IMR-90 (cell line): ENCODE results near the gene GPR15LG.

ENCODE experiments used
- POLR2A ChIP-seq: IDR thresholded peaks from 2 replicates; pipeline ENCODE4 v1.6.1; 2012; ENCODE audit warnings: mild to moderate bottlenecking, low read depth, low read length
- TF ChIP-seq, protein P1 (sequence below): conservative IDR thresholded peaks from 2 replicates; pipeline ENCODE4 v1.5.1; 2012; ENCODE audit warnings: mild to moderate bottlenecking, low read depth, low read length, improper control_type of control experiment

DNA sequence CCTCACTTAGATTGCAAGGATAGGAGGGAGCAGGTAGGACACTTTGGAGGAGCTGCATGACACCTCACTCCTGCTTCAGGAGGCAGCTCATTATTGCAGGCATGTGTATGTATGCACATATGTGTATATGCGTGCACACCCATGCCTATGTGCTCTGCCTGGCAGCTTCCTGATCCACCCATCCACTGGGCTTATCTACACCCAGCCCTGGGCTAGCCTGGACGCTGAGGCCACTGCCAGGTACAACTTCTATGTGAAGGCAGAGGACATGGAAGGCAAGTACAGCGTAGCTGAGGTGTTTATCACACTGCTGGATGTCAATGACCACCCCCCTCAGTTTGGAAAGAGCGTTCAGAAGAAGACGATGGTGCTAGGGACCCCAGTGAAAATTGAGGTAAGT, 38.4 kb downstream of the GPR15LG start:
- TF ChIP-seq, protein P1, sequence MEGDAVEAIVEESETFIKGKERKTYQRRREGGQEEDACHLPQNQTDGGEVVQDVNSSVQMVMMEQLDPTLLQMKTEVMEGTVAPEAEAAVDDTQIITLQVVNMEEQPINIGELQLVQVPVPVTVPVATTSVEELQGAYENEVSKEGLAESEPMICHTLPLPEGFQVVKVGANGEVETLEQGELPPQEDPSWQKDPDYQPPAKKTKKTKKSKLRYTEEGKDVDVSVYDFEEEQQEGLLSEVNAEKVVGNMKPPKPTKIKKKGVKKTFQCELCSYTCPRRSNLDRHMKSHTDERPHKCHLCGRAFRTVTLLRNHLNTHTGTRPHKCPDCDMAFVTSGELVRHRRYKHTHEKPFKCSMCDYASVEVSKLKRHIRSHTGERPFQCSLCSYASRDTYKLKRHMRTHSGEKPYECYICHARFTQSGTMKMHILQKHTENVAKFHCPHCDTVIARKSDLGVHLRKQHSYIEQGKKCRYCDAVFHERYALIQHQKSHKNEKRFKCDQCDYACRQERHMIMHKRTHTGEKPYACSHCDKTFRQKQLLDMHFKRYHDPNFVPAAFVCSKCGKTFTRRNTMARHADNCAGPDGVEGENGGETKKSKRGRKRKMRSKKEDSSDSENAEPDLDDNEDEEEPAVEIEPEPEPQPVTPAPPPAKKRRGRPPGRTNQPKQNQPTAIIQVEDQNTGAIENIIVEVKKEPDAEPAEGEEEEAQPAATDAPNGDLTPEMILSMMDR: no peak
- no peak for TF ChIP-seq POLR2A
